ENCODE data around the gene NFAM1. TPM values are rescaled to one million over a fixed set of nuclear protein-coding genes. Genes with fewer than 3 reads are reported as not detected.

The NFAM1 gene
- total and polyA plus RNA-seq, 2 experiments from 2014 or later: 0.11 to 0.49 TPM

- TF ChIP-seq ZNF462 (CRISPR knock-in tag; IDR thresholded peaks at IDR 0.05) (no peak), NANOG (IDR thresholded peaks at IDR 0.05; ENCODE audit: borderline replicate concordance) (no peak), ZNF331 (CRISPR knock-in tag; IDR thresholded peaks at IDR 0.05; ENCODE audit: low read depth) (no peak), EZH2phosphoT487 (IDR thresholded peaks at IDR 0.05; ENCODE audit: unreplicated experiment) (no peak), JUNB (IDR thresholded peaks at IDR 0.05; ENCODE audit: unreplicated experiment) (no peak)
These were observed 693 bp downstream of the NFAM1 start (continued) for GRCh38 chr22:42431401-42432019.

GRCh38 chr22:42430528-42431125 is 1.6 kb downstream of the NFAM1 start:
- Histone ChIP-seq H4K20me1 (replicated peaks; ENCODE audit: insufficient read depth) (no peaks in the 10 kb centered on the region), H3F3A (replicated peaks; ENCODE audit: low read depth) (no peaks in the 10 kb centered on the region), H3K79me2 (replicated peaks; ENCODE audit: insufficient read depth) (no peaks in the 10 kb centered on the region), H3K27ac (ENCODE audit: low read depth) (no peak overlapping the region), H3K36me3 (ENCODE audit: insufficient read depth) (no peaks in the 10 kb centered on the region), H3K4me3 (no peak overlapping the region), H2AFZ (no peak overlapping the region), H3K4me1 (ENCODE audit: insufficient read depth) (peaks cover 5% of the 10 kb centered on the region; the same call in 1 of the 2 replicates), H3K9me2 (ENCODE audit: insufficient read depth) (no peaks in the 10 kb centered on the region), H3K4me2 (no peak overlapping the region), H3K27me3 (ENCODE audit: insufficient read depth) (no peaks in the 10 kb centered on the region)
- DNase-seq (ENCODE audit: low spot score): no peak
- Mint-ChIP-seq H3K4me3 (no peak overlapping the region), H3K4me1 (peaks cover 28% of the 10 kb centered on the region), H3K27ac (no peak overlapping the region), H3K27me3 (ENCODE audit: insufficient read depth, low read depth, poor library complexity) (peaks cover 25% of the 10 kb centered on the region), H3K9me3 (no peaks in the 10 kb centered on the region), H3K36me3 (ENCODE audit: low read depth) (no peaks in the 10 kb centered on the region)
- ATAC-seq: no peak
- TF ChIP-seq POLR2AphosphoS5 (IDR thresholded peaks at IDR 0.05; ENCODE audit: low read depth) (no peak), REST (IDR thresholded peaks at IDR 0.05; ENCODE audit: unreplicated experiment) (no peak), CTCF (conservative IDR thresholded peaks at IDR 0.05; ENCODE audit: low read depth in 2 of 2) (no peak), ZNF114 (CRISPR knock-in tag; IDR thresholded peaks at IDR 0.05) (no peak), CREB1 (CRISPR knock-in tag; IDR thresholded peaks at IDR 0.05; ENCODE audit: low read depth) (no peak), JUNB (IDR thresholded peaks at IDR 0.05; ENCODE audit: unreplicated experiment) (no peak)

All from GM23338 (cell line).